GM12878 (cell line): Measurements from ENCODE around the gene TMSB4X. TPM values are rescaled to one million over a fixed set of nuclear protein-coding genes. Genes with fewer than 3 reads are reported as not detected.

Source experiments
- ATAC-seq: fragments of 200-7000 bp; cut with Tn5 transposase; 3 replicates; pipeline ENCODE4 v1.9.1; 2020; ENCODE audit warnings: mild to moderate bottlenecking, moderate library complexity
- BruUV-seq: library from RNA; stranded (reverse); fragments of 400-500 nt; replicated peaks from 2 replicates; lab custom pipeline; 2021; lab: Mats Ljungman, UMichigan
- CTCF ChIA-PET: fragments of 300-600 bp; sonication (Branson Sonifier 250); formaldehyde crosslinking; extraction: SDS; loops from one replicate; lab custom pipeline; 2021; ENCODE audit warnings: inconsistent platforms; lab: Yijun Ruan, JAX
- POLR2A ChIA-PET: fragments of 350-600 bp; formaldehyde crosslinking; extraction: SDS; loops from one replicate; lab custom pipeline; 2021; ENCODE audit warnings: inconsistent platforms; lab: Charles Lee
- RAD21 ChIA-PET: fragments of 300-600 bp; sonication (Branson Sonifier 250); formaldehyde crosslinking; loops from one replicate; lab custom pipeline; 2023; ENCODE audit warnings: antibody characterized with exemption; ENCODE audit not compliant: unreplicated experiment; lab: Charles Lee
- SMC1A ChIA-PET: fragments of 300-600 bp; sonication (Branson Sonifier 250); formaldehyde crosslinking; loops from one replicate; lab custom pipeline; 2023; ENCODE audit not compliant: unreplicated experiment, uncharacterized antibody; lab: Charles Lee
- DNase-seq: peaks from one replicate; pipeline ENCODE4 v3.0.0-alpha.2; 2011; ENCODE audit warnings: low read depth, low spot score
- FAIRE-seq: peaks from 3 replicates; lab custom pipeline; 2011; peaks lifted over from hg19 to GRCh38; lab: Jason Lieb, UNC
- H2AFZ ChIP-seq: 2 replicates; pipeline ENCODE4 v1.6.0; 2011; ENCODE audit warnings: low read depth, low read length, control low read depth; ENCODE audit not compliant: control insufficient read depth
- H3K27ac ChIP-seq: 2 replicates; pipeline ENCODE4 v1.5.1; 2011; ENCODE audit warnings: control low read depth; ENCODE audit not compliant: control insufficient read depth, insufficient read depth
- H3K27me3 ChIP-seq, 2 experiments: replicated peaks in 1 of 2; 2 replicates each; pipeline versions ENCODE4 v1.6.0 to v1.6.1; 2011; ENCODE audit warnings: low read length in 1 of 2; ENCODE audit not compliant: control insufficient read depth in 2 of 2, insufficient read depth in 2 of 2
- H3K36me3 ChIP-seq, 2 experiments: 2 replicates each; pipeline ENCODE4 v1.5.1; 2011; ENCODE audit warnings: low read length in 1 of 2; ENCODE audit not compliant: control insufficient read depth in 2 of 2, insufficient read depth in 2 of 2
- H3K4me1 ChIP-seq: 2 replicates; pipeline ENCODE4 v1.6.1; 2011; ENCODE audit warnings: mild to moderate bottlenecking, low read length, moderate library complexity, mixed read lengths; ENCODE audit not compliant: control insufficient read depth, insufficient read depth
- H3K4me2 ChIP-seq: 2 replicates; pipeline ENCODE4 v1.6.0; 2011; ENCODE audit warnings: control low read depth; ENCODE audit not compliant: control insufficient read depth, insufficient read depth
- H3K4me3 ChIP-seq: fragments of 200-600 bp; sonication (generic); 2 replicates; pipeline ENCODE4 v1.5.1; 2016
- H3K79me2 ChIP-seq: 2 replicates; pipeline ENCODE4 v1.6.0; 2011; ENCODE audit warnings: low read length; ENCODE audit not compliant: control insufficient read depth, insufficient read depth
- H3K9ac ChIP-seq: 2 replicates; pipeline ENCODE4 v1.8.0; 2011; ENCODE audit warnings: low read length, control low read depth, mixed read lengths; ENCODE audit not compliant: control insufficient read depth, insufficient read depth
- H3K9me3 ChIP-seq: replicated peaks from 3 replicates; pipeline ENCODE4 v1.5.1; 2011; ENCODE audit warnings: mild to moderate bottlenecking, low read length; ENCODE audit not compliant: control insufficient read depth, insufficient read depth
- H4K20me1 ChIP-seq: 2 replicates; pipeline ENCODE4 v1.6.0; 2011; ENCODE audit not compliant: control insufficient read depth, insufficient read depth
- ATF3 ChIP-seq: IDR thresholded peaks from 2 replicates; pipeline ENCODE4 v1.6.1; 2011; ENCODE audit warnings: low read depth, mild to moderate bottlenecking, low read length, moderate library complexity, borderline replicate concordance; ENCODE audit errors: extremely low read depth
- DPF2 ChIP-seq: fragments of 450-650 bp; IDR thresholded peaks from 2 replicates; pipeline ENCODE4 v1.6.1; 2017; ENCODE audit warnings: mild to moderate bottlenecking
- EP300 ChIP-seq, 2 experiments: fragments of 150-350 bp in 1 of 2; IDR thresholded peaks; 2 replicates each; pipeline ENCODE4 v1.6.1; 2011 to 2012; ENCODE audit warnings: low read depth in 2 of 2, low read length in 2 of 2, borderline replicate concordance in 1 of 2, improper control_type of control experiment in 1 of 2, inconsistent platforms in 1 of 2; ENCODE audit not compliant: control insufficient read depth in 1 of 2
- HDAC6 ChIP-seq: fragments of 200-600 bp; sonication (generic); IDR thresholded peaks from one replicate; pipeline ENCODE4 v1.8.0; 2017; ENCODE audit warnings: antibody characterized with exemption; ENCODE audit not compliant: unreplicated experiment
- IRF3 ChIP-seq: fragments of 450-650 bp; IDR thresholded peaks from 2 replicates; pipeline ENCODE4 v1.6.1; 2014; ENCODE audit warnings: mild to moderate bottlenecking
- MXI1 ChIP-seq: fragments of 150-350 bp; IDR thresholded peaks from 2 replicates; pipeline ENCODE4 v1.6.1; 2011; ENCODE audit warnings: low read depth, mild to moderate bottlenecking, inconsistent platforms, low read length, improper control_type of control experiment
- NR2C1 ChIP-seq: fragments of 450-650 bp; IDR thresholded peaks from 2 replicates; pipeline ENCODE4 v1.6.1; 2017; ENCODE audit warnings: antibody characterized with exemption, mild to moderate bottlenecking, moderate library complexity
- NR2C2 ChIP-seq: IDR thresholded peaks from 2 replicates; pipeline ENCODE4 v1.6.1; 2011; ENCODE audit warnings: borderline replicate concordance, low read depth; ENCODE audit not compliant: control insufficient read depth, insufficient read length
- RAD51 ChIP-seq: fragments of 450-650 bp; IDR thresholded peaks from 2 replicates; pipeline ENCODE4 v1.6.1; 2016; ENCODE audit warnings: moderate library complexity, mild to moderate bottlenecking, inconsistent platforms
- WGBS: methylation state at CpG from one replicate; pipeline ENCODE4 v1.1.6; 2016; ENCODE audit warnings: low lambda C conversion rate; ENCODE audit not compliant: insufficient replicate concordance, insufficient coverage; ENCODE audit errors: missing lambda C conversion rate; 5-methylcytosine and 5-hydroxymethylcytosine counted together
- in situ Hi-C: fragments of 300-500 bp; cut with MboI; formaldehyde crosslinking; loops from 9 replicates; pipeline ENCODE4 v1.14.3; 2018; ENCODE audit warnings: mixed read lengths
- intact Hi-C: fragments of 100-400 bp; cut with micrococcal nuclease; formaldehyde crosslinking; loops from one replicate; pipeline ENCODE4 v1.14.2; 2022; ENCODE audit not compliant: unreplicated experiment
- polyA plus RNA-seq, 11 experiments: library from polyadenylated mRNA; depleted of rRNA in 4 of 11; unstranded in 6 of 11; stranded (reverse) in 5 of 11; fragments of >200 nt; fragmentation: Nextera tagmentation in 4 of 11; fragmentation: Illumina TruSeq in 1 of 11; extraction: Ambion mirVana in 4 of 11; extraction: Trizol in 1 of 11; gene quantifications; 1 replicate in 1 of 11; 2 replicates in 10 of 11; pipeline versions ENCODE4 v1.2.1 to v1.2.3, GENCODE V29; 2011 to 2016; ENCODE audit warnings: inconsistent platforms in 2 of 11, missing spikeins in 2 of 11, low read depth in 1 of 11
- total RNA-seq, 4 experiments: library from RNA; depleted of rRNA in 3 of 4; stranded (reverse); fragments of >200 nt in 3 of 4; fragmentation: Illumina TruSeq in 1 of 4; extraction: Trizol in 1 of 4; gene quantifications; 2 replicates each; pipeline versions ENCODE4 v1.2.1 to v1.2.3, GENCODE V29; 2013 to 2021

TMSB4X gene
- total and polyA plus RNA-seq, 10 of the 15 experiments (the other 5 are each of a cell fraction or from before 2014, with no cell fraction given) = 13,924 to 37,234 (median 23,705) TPM

- no peaks in the 10 kb centered on the region for H3K9me3 ChIP-seq
- no peak overlapping the region for H2AFZ ChIP-seq
- no peaks in the 10 kb centered on the region for H3K79me2 ChIP-seq
- H3K36me3 ChIP-seq = no peaks in the 10 kb centered on the region
- peaks cover 13% of the 10 kb centered on the region for H3K4me1 ChIP-seq
- intact Hi-C loops (no loop called here), in situ Hi-C loops (no loop called here)
- no peak overlapping the region for H3K4me3 ChIP-seq
- DNase-seq (no peak), FAIRE-seq (no peak), ATAC-seq (no peak)
- H3K27me3 ChIP-seq = no peaks in the 10 kb centered on the region
- ChIA-PET RAD21 (interaction anchor here (1.1 to 2.2 kb wide), 4 partner anchors 12 to 98 kb away, joined by 3 to 5 read pairs (median 4); no protein-coding TSS in a partner anchor), SMC1A (interaction anchor here (0.8 to 25.1 kb wide), 7 partner anchors 10 to 89 kb away, joined by 3 to 847 read pairs (median 6); no protein-coding TSS in a partner anchor), CTCF (interaction anchor here (1.0 to 2.2 kb wide), 5 partner anchors 9 to 46 kb away, joined by 3 to 6 read pairs (median 4); no protein-coding TSS in a partner anchor), POLR2A (interaction anchor here (0.7 to 1.5 kb wide), 3 partner anchors 31 to 39 kb away, joined by 4 to 6 read pairs (median 5); no protein-coding TSS in a partner anchor)
- no peaks in the 10 kb centered on the region for H4K20me1 ChIP-seq
- BruUV-seq = no TSS peak
- 58% methylated on average over 4 of the region's 4 CpGs for WGBS
- no peak overlapping the region for H3K27ac ChIP-seq
- TF ChIP-seq HDAC6 (no peak), DPF2 (no peak), EP300 (IDR thresholded peaks at IDR 0.05; ENCODE audit: borderline replicate concordance in 1 of 2, control insufficient read depth in 1 of 2, low read depth in 2 of 2, low read length in 2 of 2) (no peak), IRF3 (no peak), RAD51 (no peak), ATF3 (no peak), NR2C2 (no peak), MXI1 (no peak), NR2C1 (no peak)
- no peak overlapping the region for H3K9ac ChIP-seq
- H3K4me2 ChIP-seq = no peak overlapping the region
Measured at GRCh38 chrX:12992544-12993118, 17.7 kb downstream of the TMSB4X start.
